Measurements from ENCODE around the gene ANKRD13D.

Gene ANKRD13D

DNA sequence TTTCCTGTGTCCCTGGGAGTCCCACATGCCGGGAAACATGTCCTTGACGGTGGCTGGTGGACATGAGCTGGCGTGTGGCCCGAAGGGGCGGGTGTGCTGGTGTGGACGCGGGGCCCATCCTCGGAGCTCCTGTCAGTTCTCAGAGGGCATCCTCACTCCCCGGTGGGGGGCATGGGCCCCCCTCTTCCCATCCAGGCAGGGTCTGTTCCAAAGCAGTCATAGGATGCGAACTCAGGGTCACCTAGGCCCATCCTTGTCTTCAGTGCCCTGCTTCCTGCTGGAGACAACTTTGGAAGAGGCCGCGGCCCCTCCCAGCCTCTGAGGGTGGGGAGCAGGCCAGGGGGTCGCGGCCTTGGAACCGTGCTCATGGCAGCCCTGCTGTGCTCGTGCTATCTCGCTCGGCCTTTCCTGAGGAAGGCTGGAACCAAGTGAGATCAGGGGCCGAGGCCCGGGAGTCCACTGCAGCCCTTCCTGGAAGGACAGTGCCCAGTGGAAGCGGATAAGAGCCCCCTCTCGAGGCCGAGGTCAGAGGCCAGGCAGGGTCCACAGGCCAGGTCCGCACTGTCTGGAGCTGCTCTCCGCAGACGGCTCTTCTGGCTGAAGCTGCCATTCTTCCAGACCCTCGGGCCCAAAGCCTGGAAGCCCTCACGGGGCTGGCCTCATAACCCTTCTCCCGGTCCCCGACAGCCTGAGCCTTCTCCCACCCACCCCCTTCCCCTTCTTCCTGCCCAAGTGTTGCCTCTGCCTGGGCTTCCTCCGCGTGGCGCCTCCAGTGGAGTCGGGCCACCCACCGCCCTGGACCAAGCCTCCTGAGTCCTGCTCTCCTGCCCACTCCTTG, 14.1 kb upstream of the ANKRD13D start:
- DNase-seq, result no peak

DNA sequence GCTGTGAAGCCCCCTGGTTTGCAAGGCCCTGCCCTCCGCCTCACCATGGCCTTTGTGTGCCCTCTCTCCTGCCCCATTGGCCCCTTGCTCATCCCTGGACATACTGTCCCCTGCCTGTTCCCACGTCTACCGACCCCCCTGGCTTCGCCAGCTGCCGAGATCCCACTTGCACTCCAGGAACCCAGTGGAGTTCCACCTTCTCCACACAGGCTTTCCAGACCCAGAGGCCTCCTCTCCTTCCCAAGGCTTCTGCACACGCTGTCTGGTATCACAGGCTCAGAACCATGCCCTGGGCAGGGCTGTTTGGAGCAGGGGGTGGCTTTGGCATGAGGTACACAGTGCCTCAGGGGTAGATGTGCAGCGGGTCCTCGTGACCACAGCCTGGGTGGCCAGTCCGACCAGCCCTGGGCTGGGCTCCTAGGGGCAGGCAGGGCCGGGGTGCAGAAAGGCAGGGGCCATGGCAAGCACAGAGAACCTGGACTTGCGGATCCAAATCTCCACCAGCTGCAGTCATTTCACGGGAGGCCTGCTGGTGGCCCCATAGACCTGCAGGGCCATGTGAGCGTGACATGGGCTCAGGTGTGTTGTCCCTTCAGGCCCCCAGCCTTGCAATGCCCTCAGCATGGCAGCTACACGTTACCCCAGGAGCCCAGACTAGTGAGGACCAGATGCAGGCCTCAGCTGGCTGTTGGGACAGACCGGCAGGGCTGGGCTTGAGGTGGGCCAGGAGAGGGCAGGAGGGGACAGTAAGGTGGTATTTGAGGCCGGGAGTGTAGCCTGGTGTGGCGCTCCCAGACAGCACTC, 13.3 kb upstream of the ANKRD13D start:
- peak; percentile 35 for DNase-seq

DNA sequence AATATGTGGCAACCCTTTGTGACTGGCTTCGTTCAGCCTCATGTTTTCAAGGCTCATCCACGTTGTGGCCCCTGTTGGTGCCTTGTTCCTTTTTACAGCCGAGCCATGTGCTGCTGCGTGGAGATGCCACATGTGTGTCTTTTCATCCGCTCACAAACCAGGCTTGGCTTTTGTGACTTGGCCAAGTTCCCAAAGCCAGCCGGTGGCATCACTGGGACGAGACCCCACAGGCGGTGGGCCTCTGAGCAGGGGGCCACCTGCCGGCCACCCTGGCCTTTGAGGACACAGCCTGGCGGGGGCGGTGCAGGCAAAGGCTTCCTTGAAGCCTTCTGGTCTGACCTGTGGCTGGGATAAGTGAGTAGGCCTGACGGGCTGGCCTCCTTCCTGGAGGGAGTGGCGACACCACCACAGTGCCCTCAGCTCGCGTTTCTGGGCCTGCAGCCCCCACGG, 12.3 kb upstream of the ANKRD13D start:
- peak; percentile 48 for DNase-seq

DNA sequence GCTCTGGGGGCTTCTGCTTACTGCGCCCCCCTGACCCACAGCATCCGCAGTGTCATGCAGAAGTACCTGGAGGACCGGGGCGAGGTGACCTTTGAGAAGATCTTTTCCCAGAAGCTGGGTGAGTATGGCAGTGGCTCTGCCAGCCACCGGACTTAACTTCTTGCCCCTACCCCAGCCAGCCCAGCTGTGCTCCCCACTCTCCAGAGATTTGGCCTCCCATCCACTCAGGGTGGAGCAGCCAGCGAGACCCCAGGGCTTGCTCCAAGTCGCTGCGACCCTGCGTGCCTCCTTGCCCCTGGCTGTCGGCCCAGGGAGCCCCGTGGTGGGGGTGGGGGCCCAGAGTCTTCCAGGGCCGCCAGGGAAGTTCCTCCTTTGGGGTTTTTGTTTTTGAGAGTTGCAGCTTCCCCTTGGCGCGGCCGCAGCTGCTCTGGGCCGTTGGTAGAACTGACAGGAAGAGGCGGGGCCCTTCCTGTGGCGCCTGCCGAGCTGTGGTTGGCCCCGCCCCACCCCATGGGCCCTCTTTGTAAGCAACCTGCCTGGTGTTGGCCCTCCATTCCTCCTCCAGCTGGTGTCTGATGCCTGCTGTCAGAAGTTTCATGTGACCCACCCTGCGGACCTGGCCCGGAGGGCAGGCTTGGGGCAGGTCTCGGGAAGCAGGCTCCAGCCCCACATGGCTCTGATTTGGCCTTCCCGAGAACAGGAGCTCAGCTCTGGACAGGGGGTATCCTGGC, 11.7 kb upstream of the ANKRD13D start:
- peak; percentile 94 for DNase-seq

DNA sequence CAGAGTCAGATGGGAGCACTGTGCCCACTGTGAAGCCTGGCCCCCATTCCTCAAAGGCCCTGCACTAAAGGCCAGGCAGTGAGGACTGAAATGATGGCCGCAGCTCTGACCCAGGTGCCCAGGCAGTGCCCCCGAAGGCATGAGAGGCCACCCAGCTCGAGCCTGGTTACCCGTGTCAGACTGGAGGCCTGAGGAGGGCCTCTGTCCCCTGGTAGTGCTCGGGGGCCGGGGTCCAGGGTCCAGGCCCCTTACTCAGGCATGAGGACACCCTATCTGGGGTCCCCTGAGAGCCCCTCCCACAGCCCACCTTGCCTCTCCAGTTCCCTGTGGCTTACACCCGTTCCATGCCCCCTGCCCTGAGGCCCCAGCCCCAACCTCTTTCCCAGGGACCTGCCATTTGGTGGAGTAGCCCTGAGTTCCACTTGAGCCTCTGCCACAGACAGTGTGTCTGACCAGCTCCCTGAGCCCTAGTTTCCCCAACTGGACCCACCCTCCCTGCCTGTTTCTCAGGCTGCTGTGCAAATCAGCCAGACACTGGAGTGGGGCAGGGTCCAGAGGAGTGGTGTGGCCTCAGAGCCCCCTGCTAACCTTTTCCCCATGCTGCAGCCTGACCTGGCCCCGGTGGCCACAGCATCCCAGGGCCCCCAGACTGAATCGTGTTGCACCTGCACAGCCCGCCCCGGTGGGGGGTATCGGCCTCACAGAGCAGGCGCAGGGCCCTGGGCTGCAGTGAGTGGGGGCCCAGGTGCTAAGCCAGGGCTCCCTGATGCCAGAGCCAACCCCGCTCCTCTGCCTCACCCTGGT, 10.8 kb upstream of the ANKRD13D start:
- DNase-seq, result no peak

DNA sequence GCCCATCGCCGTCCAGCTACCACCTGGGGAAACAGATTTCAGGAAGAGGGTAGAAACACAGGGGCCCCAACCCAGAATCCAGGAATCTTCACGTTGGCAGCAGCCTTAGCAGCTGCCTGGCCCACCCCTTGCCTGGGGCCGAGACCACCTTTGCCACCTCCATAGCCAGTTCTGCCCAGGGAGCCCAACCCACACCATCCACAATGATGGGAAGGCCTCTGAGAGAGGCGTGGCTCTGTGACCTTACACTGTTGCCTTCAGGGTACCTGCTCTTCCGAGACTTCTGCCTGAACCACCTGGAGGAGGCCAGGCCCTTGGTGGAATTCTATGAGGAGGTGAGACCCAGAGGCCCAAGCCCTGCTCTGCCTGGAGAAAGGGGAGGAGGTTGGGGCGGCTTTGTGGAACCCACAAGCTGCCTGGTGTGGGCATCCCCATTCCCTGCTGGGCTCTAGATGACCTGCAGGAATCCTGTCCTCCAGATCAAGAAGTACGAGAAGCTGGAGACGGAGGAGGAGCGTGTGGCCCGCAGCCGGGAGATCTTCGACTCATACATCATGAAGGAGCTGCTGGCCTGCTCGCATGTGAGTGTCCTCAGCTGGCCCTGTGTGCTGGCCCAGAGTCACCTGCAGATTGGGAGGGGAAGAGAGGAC, 10.0 kb upstream of the ANKRD13D start:
- DNase-seq, result no peak

DNA sequence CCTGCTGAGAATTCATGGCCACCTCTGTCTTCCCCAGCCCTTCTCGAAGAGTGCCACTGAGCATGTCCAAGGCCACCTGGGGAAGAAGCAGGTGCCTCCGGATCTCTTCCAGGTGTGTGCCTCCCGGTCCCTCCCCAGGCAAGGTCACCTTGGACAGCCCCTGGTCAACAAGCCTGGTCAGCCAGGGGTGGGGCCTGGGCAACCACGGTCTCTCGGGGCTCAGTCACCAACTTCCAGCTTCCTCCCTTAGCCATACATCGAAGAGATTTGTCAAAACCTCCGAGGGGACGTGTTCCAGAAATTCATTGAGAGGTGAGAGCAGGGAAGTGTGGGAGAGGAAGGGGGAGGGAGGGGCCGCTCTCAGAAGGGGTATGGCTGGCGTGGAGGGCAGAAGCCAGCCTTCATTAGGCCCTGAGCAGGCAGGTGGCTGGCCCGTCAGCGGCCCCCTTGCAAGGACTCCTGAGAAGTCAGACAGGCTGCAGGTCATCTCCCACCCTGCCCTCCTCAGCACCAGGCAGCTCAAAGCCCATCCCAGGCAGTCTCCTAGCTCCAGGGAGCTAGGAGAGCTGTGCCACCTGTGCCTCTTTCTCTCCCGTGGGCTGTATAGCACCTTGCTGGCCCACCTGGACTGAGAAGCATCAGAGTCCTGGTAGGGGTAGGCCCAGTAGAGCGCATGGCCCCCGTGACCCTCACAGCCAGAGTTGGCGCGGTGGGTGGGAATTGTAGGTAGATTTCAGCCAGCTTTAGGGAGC, 9.3 kb upstream of the ANKRD13D start:
- no peak for DNase-seq

DNA sequence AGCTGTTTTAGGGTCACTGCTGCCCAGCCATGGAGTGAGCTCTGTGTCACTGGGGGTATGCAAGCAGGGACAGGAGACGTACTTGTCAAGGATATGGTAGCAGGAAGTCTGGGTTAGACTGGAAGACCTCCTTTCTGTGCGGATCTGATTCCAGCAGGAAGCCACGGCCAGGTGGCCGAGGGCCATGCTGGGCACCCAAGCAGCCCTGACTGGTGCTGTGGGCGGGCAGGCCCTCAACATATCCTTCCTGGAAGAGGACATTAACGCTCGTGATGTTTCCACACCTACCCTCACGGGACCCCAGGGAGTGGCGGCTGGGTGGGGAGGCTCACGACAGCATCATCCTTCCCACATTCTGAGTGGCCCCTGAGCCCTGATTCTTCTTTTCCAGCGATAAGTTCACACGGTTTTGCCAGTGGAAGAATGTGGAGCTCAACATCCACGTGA, 8.7 kb upstream of the ANKRD13D start:
- no peak for DNase-seq

DNA sequence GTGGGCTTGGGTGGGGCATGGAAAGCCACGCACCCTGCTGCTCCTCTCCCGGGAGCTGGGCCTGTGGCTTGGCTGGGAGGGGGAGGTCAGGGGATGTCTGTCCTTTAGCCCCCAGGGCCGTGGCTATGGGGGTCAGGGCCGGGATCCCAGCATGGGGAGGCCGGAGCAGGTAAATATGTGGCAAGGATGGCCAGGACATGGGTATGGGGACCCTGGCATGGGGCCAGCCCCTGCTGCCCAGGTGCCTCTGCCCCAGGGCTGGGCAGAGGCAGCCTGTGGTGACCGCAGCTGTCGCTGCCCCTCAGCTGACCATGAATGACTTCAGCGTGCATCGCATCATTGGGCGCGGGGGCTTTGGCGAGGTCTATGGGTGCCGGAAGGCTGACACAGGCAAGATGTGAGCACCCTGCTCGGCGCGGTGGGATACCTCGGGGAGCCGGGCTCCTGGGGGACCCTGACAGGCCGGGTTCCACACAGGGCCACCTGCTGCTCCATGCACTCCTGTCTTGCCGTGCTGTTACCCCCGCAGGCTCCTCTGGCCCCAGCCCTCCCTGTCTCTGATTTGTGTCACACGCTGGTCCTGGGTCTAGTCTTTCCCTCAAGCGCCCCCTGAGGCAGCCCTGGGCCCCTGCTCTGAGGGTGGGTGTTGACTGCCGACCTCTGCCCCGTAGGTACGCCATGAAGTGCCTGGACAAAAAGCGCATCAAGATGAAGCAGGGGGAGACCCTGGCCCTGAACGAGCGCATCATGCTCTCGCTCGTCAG, 8.1 kb upstream of the ANKRD13D start:
- no peak for DNase-seq

DNA sequence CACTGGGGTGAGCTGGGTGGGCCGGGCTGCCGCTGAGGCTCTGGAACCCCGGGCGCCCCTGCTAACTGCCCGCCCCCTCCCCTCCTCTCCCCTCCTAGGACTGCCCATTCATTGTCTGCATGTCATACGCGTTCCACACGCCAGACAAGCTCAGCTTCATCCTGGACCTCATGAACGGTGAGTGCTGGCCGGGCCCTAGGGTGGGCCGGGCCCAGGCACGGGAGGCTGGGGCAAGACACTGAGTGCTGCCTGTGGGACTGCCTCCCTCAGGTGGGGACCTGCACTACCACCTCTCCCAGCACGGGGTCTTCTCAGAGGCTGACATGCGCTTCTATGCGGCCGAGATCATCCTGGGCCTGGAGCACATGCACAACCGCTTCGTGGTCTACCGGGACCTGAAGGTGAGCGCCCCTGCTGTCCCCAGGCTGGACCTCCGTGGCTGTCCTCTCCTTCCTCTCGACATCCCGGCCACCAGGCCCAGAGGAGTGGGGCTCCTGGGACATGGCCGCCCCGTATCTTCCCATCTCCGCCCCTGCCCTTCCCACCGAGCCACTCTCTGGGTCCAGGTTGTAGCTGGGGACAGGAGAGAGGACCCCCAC, 7.5 kb upstream of the ANKRD13D start:
- DNase-seq, result no peak

DNA sequence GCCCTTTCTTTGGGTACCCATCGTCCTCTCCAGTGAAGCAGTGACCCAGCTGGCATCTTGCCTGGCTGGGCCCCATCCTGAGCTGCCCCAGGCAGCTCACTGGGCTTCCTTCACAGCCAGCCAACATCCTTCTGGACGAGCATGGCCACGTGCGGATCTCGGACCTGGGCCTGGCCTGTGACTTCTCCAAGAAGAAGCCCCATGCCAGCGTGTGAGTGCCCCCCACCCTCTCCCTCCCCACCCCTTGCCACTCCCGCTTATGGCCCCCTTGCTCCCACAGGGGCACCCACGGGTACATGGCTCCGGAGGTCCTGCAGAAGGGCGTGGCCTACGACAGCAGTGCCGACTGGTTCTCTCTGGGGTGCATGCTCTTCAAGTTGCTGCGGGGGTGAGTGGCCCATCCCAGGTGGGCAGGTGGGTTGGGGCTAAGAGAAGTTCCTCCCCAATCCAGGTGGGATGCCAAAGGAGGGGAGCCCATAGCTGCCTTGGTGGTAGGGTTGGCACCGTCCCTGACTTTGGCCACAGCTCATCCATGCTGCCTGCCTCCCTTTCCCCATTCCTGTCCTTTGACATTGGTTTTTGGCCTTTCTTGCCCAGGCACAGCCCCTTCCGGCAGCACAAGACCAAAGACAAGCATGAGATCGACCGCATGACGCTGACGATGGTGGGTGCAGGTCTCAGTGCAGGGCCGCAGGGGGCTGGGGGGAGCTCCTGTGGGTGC, 6.8 kb upstream of the ANKRD13D start:
- DNase-seq, result no peak

DNA sequence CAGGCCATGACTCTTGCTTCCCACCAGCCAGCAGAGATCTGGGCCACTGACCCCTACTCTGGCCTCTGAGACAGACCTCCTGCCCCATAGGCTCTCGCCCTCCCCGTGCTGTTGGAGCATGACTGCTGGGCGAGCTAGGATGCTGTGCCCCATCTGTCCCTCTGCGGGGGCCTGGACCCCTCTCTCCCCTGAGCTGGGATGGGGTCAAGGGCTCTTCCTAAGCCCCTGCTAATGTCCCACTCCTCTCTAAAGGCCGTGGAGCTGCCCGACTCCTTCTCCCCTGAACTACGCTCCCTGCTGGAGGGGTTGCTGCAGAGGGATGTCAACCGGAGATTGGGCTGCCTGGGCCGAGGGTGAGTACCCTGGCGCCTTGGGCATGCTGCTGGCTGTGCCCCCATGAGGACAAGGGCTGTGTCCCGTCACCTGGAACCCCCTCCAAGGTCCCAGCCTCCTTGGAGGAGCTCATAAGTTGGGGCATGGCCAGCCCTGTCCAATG, 6.2 kb upstream of the ANKRD13D start:
- DNase-seq, result no peak

DNA sequence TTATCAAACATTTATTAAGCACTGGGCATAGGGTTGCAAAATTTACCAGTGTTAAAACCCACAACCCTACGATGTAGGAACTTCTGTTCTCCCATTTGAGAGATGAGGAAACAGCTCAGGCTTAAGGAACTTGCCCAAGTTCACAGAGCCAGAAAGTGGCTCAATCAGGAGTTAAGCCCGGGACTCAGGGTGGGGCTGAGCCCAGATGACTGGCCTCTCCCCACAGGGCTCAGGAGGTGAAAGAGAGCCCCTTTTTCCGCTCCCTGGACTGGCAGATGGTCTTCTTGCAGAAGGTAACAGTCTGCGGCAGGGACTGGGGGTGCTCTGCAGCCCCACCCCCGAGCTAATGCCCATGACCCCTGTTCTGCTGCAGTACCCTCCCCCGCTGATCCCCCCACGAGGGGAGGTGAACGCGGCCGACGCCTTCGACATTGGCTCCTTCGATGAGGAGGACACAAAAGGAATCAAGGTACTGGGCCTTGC, 5.6 kb upstream of the ANKRD13D start:
- no peak for DNase-seq

DNA sequence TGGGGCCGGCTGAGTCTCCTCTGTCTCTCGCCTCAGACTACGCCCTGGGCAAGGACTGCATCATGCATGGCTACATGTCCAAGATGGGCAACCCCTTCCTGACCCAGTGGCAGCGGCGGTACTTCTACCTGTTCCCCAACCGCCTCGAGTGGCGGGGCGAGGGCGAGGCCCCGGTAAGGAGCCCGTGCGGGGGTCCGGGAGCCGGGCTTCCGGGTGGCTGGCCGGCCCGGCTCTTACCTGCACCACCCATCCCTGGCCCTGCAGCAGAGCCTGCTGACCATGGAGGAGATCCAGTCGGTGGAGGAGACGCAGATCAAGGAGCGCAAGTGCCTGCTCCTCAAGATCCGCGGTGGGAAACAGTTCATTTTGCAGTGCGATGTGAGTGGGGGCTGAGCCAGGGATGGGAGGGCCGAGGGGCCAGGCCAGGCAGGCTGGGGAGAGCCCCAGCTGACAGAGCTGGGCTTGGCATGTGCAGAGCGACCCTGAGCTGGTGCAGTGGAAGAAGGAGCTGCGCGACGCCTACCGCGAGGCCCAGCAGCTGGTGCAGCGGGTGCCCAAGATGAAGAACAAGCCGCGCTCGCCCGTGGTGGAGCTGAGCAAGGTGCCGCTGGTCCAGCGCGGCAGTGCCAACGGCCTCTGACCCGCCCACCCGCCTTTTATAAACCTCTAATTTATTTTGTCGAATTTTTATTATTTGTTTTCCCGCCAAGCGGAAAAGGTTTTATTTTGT, 4.1 kb upstream of the ANKRD13D start:
- DNase-seq, result no peak

DNA sequence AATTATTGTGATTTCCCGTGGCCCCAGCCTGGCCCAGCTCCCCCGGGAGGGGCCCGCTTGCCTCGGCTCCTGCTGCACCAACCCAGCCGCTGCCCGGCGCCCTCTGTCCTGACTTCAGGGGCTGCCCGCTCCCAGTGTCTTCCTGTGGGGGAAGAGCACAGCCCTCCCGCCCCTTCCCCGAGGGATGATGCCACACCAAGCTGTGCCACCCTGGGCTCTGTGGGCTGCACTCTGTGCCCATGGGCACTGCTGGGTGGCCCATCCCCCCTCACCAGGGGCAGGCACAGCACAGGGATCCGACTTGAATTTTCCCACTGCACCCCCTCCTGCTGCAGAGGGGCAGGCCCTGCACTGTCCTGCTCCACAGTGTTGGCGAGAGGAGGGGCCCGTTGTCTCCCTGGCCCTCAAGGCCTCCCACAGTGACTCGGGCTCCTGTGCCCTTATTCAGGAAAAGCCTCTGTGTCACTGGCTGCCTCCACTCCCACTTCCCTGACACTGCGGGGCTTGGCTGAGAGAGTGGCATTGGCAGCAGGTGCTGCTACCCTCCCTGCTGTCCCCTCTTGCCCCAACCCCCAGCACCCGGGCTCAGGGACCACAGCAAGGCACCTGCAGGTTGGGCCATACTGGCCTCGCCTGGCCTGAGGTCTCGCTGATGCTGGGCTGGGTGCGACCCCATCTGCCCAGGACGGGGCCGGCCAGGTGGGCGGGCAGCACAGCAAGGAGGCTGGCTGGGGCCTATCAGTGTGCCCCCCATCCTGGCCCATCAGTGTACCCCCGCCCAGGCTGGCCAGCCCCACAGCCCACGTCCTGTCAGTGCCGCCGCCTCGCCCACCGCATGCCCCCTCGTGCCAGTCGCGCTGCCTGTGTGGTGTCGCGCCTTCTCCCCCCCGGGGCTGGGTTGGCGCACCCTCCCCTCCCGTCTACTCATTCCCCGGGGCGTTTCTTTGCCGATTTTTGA, 3.3 kb upstream of the ANKRD13D start:
- DNase-seq, result peak; percentile 62

DNA sequence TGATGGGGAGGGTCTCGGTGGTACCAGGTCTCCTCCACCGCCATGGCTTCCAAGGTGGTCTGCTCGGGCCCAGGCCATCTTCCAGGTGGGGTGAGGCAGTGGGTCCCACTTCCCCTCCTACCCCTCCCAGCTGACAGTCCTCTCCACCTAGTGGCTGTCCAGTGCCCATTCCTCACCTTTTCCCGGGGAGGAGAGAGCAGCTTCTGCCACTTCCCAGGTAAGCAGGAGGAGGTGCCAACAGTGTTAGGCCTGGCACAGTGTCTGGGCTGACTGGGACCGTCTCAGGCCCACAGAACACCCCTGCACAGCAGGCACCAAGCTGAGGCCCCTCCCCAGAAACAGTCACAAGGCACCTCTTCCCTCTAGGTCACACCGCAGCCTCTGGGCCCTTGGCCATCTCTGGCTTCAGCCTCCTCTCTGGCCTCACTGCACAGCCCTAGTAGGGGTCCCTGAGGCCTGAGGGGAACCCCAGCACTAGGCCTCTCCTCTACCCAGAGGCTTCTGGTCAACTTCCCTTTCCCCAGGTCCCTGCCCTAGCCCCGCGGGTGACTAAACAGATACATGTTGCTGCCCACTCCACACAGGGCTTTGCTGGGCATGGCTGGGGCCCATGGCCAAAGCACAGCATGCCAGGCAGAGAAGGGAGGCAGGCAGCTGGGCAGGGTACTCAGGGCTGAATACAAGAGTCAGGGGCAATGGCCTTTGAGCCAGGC, 2.3 kb upstream of the ANKRD13D start:
- no peak for DNase-seq
